GM13977 (cell line): ENCODE measurements around the gene LTBP1.

Experiments used
- DNase-seq: peaks from one replicate; pipeline ENCODE4 v3.0.0; 2012; ENCODE audit warnings: low spot score
- CTCF ChIP-seq: IDR thresholded peaks from 2 replicates; pipeline ENCODE4 v1.5.1; 2012; ENCODE audit warnings: mild to moderate bottlenecking, control low read depth; ENCODE audit not compliant: insufficient read depth; ENCODE audit errors: extremely low read depth, missing control alignments
- in situ Hi-C: fragments of 300-500 bp; cut with MboI; formaldehyde crosslinking; loops from one replicate; pipeline ENCODE4 v1.12.0; 2022; ENCODE audit warnings: low sequenced_read_pairs, low pct_unique_long_range_greater_than_20kb, mixed read lengths, inconsistent platforms; ENCODE audit not compliant: unreplicated experiment

The LTBP1 gene

GRCh38 chr2:33236482-33237385 lies 290.0 kb downstream of the LTBP1 start:
- TF ChIP-seq CTCF: no peak
- in situ Hi-C loops: no loop called here
- no peak for DNase-seq

GRCh38 chr2:33238111-33238510 lies 291.4 kb downstream of the LTBP1 start:
- no peak for DNase-seq
- in situ Hi-C loops: no loop called here
- no peak for TF ChIP-seq CTCF

- DNase-seq: no peak
- no peak for TF ChIP-seq CTCF
- in situ Hi-C loops: no loop called here
Observed at GRCh38 chr2:33240178-33240577, 293.4 kb downstream of the LTBP1 start.

- in situ Hi-C loops: no loop called here
- no peak for TF ChIP-seq CTCF
- DNase-seq: no peak
Observed at GRCh38 chr2:33241072-33241471, 294.3 kb downstream of the LTBP1 start.

GRCh38 chr2:33241581-33241980 lies 294.8 kb downstream of the LTBP1 start:
- no peak for TF ChIP-seq CTCF
- DNase-seq: no peak
- in situ Hi-C loops: no loop called here

- DNase-seq: no peak
- in situ Hi-C loops: no loop called here
- no peak for TF ChIP-seq CTCF
Observed at GRCh38 chr2:33242845-33243244, 296.1 kb downstream of the LTBP1 start.
